Pulmonary artery endothelial cell (primary cell): ENCODE data around the gene TXNIP. TPM values are rescaled to one million over a fixed set of nuclear protein-coding genes. Genes with fewer than 3 reads are reported as not detected.

Experiments
- DNase-seq: peaks from one replicate; pipeline ENCODE4 v3.0.0-alpha.2; 2011; ENCODE audit warnings: low read depth, low spot score
- total RNA-seq: library from RNA; depleted of rRNA; stranded (reverse); fragments of >200 nt; gene quantifications from 2 replicates; pipeline ENCODE4 v1.2.3, GENCODE V29; 2014

TXNIP gene
- total RNA-seq, 1 donor from 2014 or later: 42.1 TPM

GRCh38 chr1:145942871-145943270, 53.5 kb downstream of the TXNIP start:
- DNase-seq: no peak

Other genes starting within 250 kb of the TXNIP start
- gene RNF115, start 172.5 kb downstream of the TXNIP start, total RNA-seq: 17.9 and 20.0 TPM in 2 replicates
- 33.7 and 36.3 TPM in 2 replicates for gene POLR3C, start 172.4 kb downstream of the TXNIP start, total RNA-seq
- 2.8 and 3.4 TPM in 2 replicates for gene NUDT17, start 150.9 kb downstream of the TXNIP start, total RNA-seq
- gene PIAS3, start 137.5 kb downstream of the TXNIP start, total RNA-seq: 7.6 and 9.8 TPM in 2 replicates
- 0.32 and 0.33 TPM in 2 replicates for gene ANKRD35, start 110.7 kb downstream of the TXNIP start, total RNA-seq
- gene ITGA10, start 86.5 kb downstream of the TXNIP start, total RNA-seq: 32.2 and 104 TPM in 2 replicates
- gene PEX11B, start 77.9 kb downstream of the TXNIP start, total RNA-seq: 30.9 and 31.9 TPM in 2 replicates
- gene RBM8A, start 69.1 kb downstream of the TXNIP start, total RNA-seq: 129 and 198 TPM in 2 replicates
- 22.9 and 28.6 TPM in 2 replicates for gene LIX1L, start 38.6 kb downstream of the TXNIP start, total RNA-seq
- gene ANKRD34A, start 32.0 kb downstream of the TXNIP start, total RNA-seq: 0.18 and 0.20 TPM in 2 replicates
- 15.9 and 16.0 TPM in 2 replicates for gene POLR3GL, start 31.9 kb downstream of the TXNIP start, total RNA-seq
- gene HJV, start 25.2 kb upstream of the TXNIP start, total RNA-seq: not detected in 2 replicates
- 0.66 and 1.1 TPM in 2 replicates for gene NBPF10, start 148.2 kb upstream of the TXNIP start, total RNA-seq
- 19.2 and 24.0 TPM in 2 replicates for gene NOTCH2NLA, start 232.4 kb upstream of the TXNIP start, total RNA-seq